Measurements from ENCODE around the gene CD80.

DNA sequence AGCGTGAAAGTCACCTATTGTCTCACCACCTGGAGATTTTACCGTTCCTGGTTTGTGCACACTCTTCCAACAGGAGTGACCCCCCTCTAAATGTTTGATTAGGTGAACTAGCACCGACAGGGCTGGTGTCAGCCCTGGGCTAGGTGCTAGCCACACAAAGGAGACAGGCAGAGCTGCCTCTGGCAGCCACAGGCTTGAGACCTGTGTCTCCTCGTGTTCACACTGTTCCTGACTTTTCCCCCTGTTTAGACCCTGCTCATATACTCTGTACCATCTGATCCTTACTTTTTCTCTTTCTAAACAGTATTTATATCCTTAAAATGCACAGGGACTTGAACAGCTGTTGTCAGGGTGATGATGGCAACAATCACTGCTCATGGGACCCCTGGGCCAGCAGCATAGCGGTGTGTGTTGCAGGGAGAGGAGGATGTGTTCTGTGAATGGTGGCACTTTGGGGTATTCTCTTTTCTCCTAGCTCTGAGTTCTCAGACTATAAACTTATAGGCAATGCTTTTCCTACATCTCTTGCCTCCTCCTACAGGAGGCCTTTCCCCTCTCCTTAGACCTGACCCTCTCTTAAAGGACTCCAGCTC is 5.5 kb downstream of the CD80 start:
- TF ChIP-seq, protein P1, sequence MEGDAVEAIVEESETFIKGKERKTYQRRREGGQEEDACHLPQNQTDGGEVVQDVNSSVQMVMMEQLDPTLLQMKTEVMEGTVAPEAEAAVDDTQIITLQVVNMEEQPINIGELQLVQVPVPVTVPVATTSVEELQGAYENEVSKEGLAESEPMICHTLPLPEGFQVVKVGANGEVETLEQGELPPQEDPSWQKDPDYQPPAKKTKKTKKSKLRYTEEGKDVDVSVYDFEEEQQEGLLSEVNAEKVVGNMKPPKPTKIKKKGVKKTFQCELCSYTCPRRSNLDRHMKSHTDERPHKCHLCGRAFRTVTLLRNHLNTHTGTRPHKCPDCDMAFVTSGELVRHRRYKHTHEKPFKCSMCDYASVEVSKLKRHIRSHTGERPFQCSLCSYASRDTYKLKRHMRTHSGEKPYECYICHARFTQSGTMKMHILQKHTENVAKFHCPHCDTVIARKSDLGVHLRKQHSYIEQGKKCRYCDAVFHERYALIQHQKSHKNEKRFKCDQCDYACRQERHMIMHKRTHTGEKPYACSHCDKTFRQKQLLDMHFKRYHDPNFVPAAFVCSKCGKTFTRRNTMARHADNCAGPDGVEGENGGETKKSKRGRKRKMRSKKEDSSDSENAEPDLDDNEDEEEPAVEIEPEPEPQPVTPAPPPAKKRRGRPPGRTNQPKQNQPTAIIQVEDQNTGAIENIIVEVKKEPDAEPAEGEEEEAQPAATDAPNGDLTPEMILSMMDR (IDR thresholded peaks at IDR 0.05): no peak
- no peak for TF ChIP-seq POLR2A (IDR thresholded peaks at IDR 0.05)
